HL-60 (cell line): ENCODE data around the gene TNPO1.

Experiments
- DNase-seq, 2 experiments: peaks; one replicate each; pipeline ENCODE4 v3.0.0-alpha.2; 2010 to 2020; ENCODE audit warnings: low read depth in 1 of 2, low spot score in 1 of 2
- H3K27ac ChIP-seq: fragments of 250-450 bp; sonication (Bioruptor Pico); replicated peaks from 2 replicates; pipeline ENCODE4 v1.5.1; 2020; ENCODE audit warnings: mild to moderate bottlenecking, moderate library complexity
- H3K27me3 ChIP-seq: fragments of 250-450 bp; sonication (Bioruptor Pico); 2 replicates; pipeline ENCODE4 v1.5.1; 2021; ENCODE audit warnings: mild to moderate bottlenecking, moderate library complexity; ENCODE audit not compliant: insufficient read depth, poor library complexity, severe bottlenecking
- H3K4me3 ChIP-seq: replicated peaks from 2 replicates; pipeline ENCODE4 v1.5.1; 2011; ENCODE audit warnings: mild to moderate bottlenecking, control low read depth, low read length; ENCODE audit not compliant: insufficient read depth
- CTCF ChIP-seq: IDR thresholded peaks from one replicate; pipeline ENCODE4 v1.5.1; 2011; ENCODE audit warnings: low read length, control low read depth, inconsistent platforms; ENCODE audit not compliant: insufficient read depth
- GABPA ChIP-seq: IDR thresholded peaks from 2 replicates; pipeline ENCODE4 v1.6.1; 2012; ENCODE audit warnings: low read depth
- POLR2AphosphoS5 ChIP-seq: IDR thresholded peaks from 2 replicates; pipeline ENCODE4 v1.6.1; 2012; ENCODE audit warnings: low read depth
- SPI1 ChIP-seq: IDR thresholded peaks from 2 replicates; pipeline ENCODE4 v1.6.1; 2012; ENCODE audit warnings: low read depth, mild to moderate bottlenecking, borderline replicate concordance
- TF ChIP-seq, protein P1 (sequence below): IDR thresholded peaks from 2 replicates; pipeline ENCODE4 v1.6.1; 2012; ENCODE audit warnings: low read depth; ENCODE audit not compliant: insufficient replicate concordance

The TNPO1 gene

GRCh38 chr5:72848474-72849428 lies 32.3 kb downstream of the TNPO1 start:
- DNase-seq: peak in 1 of 2 experiments; percentile 4
- Histone ChIP-seq H3K4me3 (peak overlapping the region; percentile 57), H3K27ac (peak overlapping the region; percentile 86), H3K27me3 (no peaks in the 10 kb centered on the region)
- TF ChIP-seq POLR2AphosphoS5: no peak
- TF ChIP-seq, protein P1, sequence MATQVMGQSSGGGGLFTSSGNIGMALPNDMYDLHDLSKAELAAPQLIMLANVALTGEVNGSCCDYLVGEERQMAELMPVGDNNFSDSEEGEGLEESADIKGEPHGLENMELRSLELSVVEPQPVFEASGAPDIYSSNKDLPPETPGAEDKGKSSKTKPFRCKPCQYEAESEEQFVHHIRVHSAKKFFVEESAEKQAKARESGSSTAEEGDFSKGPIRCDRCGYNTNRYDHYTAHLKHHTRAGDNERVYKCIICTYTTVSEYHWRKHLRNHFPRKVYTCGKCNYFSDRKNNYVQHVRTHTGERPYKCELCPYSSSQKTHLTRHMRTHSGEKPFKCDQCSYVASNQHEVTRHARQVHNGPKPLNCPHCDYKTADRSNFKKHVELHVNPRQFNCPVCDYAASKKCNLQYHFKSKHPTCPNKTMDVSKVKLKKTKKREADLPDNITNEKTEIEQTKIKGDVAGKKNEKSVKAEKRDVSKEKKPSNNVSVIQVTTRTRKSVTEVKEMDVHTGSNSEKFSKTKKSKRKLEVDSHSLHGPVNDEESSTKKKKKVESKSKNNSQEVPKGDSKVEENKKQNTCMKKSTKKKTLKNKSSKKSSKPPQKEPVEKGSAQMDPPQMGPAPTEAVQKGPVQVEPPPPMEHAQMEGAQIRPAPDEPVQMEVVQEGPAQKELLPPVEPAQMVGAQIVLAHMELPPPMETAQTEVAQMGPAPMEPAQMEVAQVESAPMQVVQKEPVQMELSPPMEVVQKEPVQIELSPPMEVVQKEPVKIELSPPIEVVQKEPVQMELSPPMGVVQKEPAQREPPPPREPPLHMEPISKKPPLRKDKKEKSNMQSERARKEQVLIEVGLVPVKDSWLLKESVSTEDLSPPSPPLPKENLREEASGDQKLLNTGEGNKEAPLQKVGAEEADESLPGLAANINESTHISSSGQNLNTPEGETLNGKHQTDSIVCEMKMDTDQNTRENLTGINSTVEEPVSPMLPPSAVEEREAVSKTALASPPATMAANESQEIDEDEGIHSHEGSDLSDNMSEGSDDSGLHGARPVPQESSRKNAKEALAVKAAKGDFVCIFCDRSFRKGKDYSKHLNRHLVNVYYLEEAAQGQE: no peak
- TF ChIP-seq CTCF: no peak
- no peak for TF ChIP-seq SPI1
- no peak for TF ChIP-seq GABPA

DNA sequence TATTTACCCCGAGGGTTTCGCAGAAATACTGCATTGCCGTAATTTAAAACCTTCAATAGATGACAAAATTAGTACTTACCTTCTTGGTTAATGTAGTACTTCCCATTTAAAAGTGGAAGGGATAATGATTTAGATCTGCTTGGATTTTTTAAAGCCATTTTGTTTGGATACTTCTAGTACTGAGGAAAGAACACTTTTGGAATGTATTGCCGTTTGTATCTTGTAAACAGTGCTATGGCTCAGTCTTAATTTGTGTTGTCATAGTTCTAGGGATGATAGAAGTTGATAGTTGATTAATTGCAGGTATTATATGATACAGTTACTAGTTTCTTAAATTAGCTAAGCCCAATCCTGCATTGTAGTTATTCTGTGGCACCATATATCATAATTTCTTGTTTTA lies 33.1 kb downstream of the TNPO1 start:
- no peak for DNase-seq
- peak overlapping the region; percentile 59 for H3K27ac ChIP-seq

GRCh38 chr5:72850113-72850512 lies 33.7 kb downstream of the TNPO1 start:
- no peaks in the 10 kb centered on the region for H3K27me3 ChIP-seq
- no peak for DNase-seq
- 0 out of 2 replicates have a peak overlapping the region, but pooled peaks have one; percentile 4 for H3K4me3 ChIP-seq
- TF ChIP-seq POLR2AphosphoS5: no peak
- no peak for TF ChIP-seq SPI1
- no peak for TF ChIP-seq CTCF
- TF ChIP-seq, protein P1: no peak
- H3K27ac ChIP-seq: no peak overlapping the region

More for the DNA sequence above, 33.1 kb downstream of the TNPO1 start:
- Histone ChIP-seq H3K27me3 (no peaks in the 10 kb centered on the region), H3K4me3 (peak overlapping the region; percentile 57)
- no peak for TF ChIP-seq CTCF
- no peak for TF ChIP-seq POLR2AphosphoS5
- TF ChIP-seq, protein P1: no peak
- TF ChIP-seq GABPA: no peak
